ENCODE results near the gene ADAM23.

Gene ADAM23

GRCh38 chr2:206586609-206587008, 143.3 kb downstream of the ADAM23 start:
- H4K20me1 ChIP-seq (ENCODE audit: low read depth, low read length) = no peaks in the 10 kb centered on the region
- H3K27me3 ChIP-seq (ENCODE audit: low read length) = no peaks in the 10 kb centered on the region
- no peaks in the 10 kb centered on the region for H3K79me2 ChIP-seq (ENCODE audit: insufficient read depth, low read length)

GRCh38 chr2:206597717-206598218, 154.4 kb downstream of the ADAM23 start:
- Histone ChIP-seq H3K79me2 (ENCODE audit: insufficient read depth, low read length) (no peaks in the 10 kb centered on the region), H3K27ac (ENCODE audit: low read depth, low read length) (no peak overlapping the region), H3K9me2 (replicated peaks; ENCODE audit: insufficient read depth, low read length) (no peaks in the 10 kb centered on the region), H3K4me3 (ENCODE audit: insufficient read depth, low read length, poor library complexity, severe bottlenecking) (no peak overlapping the region), H3K9me3 (ENCODE audit: insufficient read depth, low read length) (no peaks in the 10 kb centered on the region), H3K27me3 (ENCODE audit: low read length) (no peaks in the 10 kb centered on the region), H3K4me2 (ENCODE audit: low read depth, low read length, poor library complexity, severe bottlenecking) (no peak overlapping the region), H4K20me1 (ENCODE audit: low read depth, low read length) (no peaks in the 10 kb centered on the region), H3F3A (ENCODE audit: insufficient read depth) (no peaks in the 10 kb centered on the region), H2AFZ (ENCODE audit: low read depth, low read length, severe bottlenecking) (no peak overlapping the region), H3K9ac (ENCODE audit: low read length) (no peak overlapping the region), H3K36me3 (ENCODE audit: low read length) (peaks cover under 1% of the 10 kb centered on the region; the same call in 1 of the 2 replicates)
- TF ChIP-seq, protein P1, sequence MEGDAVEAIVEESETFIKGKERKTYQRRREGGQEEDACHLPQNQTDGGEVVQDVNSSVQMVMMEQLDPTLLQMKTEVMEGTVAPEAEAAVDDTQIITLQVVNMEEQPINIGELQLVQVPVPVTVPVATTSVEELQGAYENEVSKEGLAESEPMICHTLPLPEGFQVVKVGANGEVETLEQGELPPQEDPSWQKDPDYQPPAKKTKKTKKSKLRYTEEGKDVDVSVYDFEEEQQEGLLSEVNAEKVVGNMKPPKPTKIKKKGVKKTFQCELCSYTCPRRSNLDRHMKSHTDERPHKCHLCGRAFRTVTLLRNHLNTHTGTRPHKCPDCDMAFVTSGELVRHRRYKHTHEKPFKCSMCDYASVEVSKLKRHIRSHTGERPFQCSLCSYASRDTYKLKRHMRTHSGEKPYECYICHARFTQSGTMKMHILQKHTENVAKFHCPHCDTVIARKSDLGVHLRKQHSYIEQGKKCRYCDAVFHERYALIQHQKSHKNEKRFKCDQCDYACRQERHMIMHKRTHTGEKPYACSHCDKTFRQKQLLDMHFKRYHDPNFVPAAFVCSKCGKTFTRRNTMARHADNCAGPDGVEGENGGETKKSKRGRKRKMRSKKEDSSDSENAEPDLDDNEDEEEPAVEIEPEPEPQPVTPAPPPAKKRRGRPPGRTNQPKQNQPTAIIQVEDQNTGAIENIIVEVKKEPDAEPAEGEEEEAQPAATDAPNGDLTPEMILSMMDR (IDR thresholded peaks at IDR 0.05; ENCODE audit: insufficient read depth, low read length, poor library complexity, severe bottlenecking) = no peak
- TF ChIP-seq EZH2phosphoT487 (conservative IDR thresholded peaks at IDR 0.05; ENCODE audit: low read length) = no peak

More at GRCh38 chr2:206586609-206587008, 143.3 kb downstream of the ADAM23 start:
- H3K9me2 ChIP-seq (replicated peaks; ENCODE audit: insufficient read depth, low read length) = no peaks in the 10 kb centered on the region
- H3F3A ChIP-seq (ENCODE audit: insufficient read depth) = no peaks in the 10 kb centered on the region
- H3K9ac ChIP-seq (ENCODE audit: low read length) = no peak overlapping the region
- H3K4me2 ChIP-seq (ENCODE audit: low read depth, low read length, poor library complexity, severe bottlenecking) = no peak overlapping the region
- H2AFZ ChIP-seq (ENCODE audit: low read depth, low read length, severe bottlenecking) = no peak overlapping the region
- H3K4me3 ChIP-seq (ENCODE audit: insufficient read depth, low read length, poor library complexity, severe bottlenecking) = no peak overlapping the region
- no peaks in the 10 kb centered on the region for H3K9me3 ChIP-seq (ENCODE audit: insufficient read depth, low read length)
- no peaks in the 10 kb centered on the region for H3K36me3 ChIP-seq (ENCODE audit: low read length)
- TF ChIP-seq, protein P1 (IDR thresholded peaks at IDR 0.05; ENCODE audit: insufficient read depth, low read length, poor library complexity, severe bottlenecking) = no peak
- no peak for TF ChIP-seq EZH2phosphoT487 (conservative IDR thresholded peaks at IDR 0.05; ENCODE audit: low read length)
- H3K27ac ChIP-seq (ENCODE audit: low read depth, low read length) = no peak overlapping the region

DNA sequence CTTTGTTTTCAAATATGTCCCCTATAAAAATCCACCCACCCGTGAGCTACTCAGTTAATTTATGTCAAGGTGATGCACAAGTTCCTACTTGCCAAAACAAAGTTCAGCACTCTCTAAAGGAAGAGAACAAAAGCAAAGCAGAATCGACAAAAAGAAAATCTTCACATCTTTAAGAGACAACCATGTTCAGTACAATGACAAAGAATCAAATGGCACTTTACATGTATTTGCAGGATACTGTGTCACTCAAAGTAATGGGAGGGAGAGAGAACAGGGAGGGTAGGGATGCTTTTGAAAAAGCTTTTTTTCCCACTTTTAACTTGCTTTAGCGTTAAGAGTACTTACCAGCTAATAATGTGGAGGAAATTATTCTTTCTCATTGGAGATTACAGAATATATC, 159.9 kb downstream of the ADAM23 start:
- H2AFZ ChIP-seq (ENCODE audit: low read depth, low read length, severe bottlenecking) = no peak overlapping the region
- H3K27me3 ChIP-seq (ENCODE audit: low read length) = no peaks in the 10 kb centered on the region
- no peaks in the 10 kb centered on the region for H4K20me1 ChIP-seq (ENCODE audit: low read depth, low read length)
- H3K4me3 ChIP-seq (ENCODE audit: insufficient read depth, low read length, poor library complexity, severe bottlenecking) = no peak overlapping the region
- H3K79me2 ChIP-seq (ENCODE audit: insufficient read depth, low read length) = no peaks in the 10 kb centered on the region
- H3K9me3 ChIP-seq (ENCODE audit: insufficient read depth, low read length) = no peaks in the 10 kb centered on the region
- no peak overlapping the region for H3K9ac ChIP-seq (ENCODE audit: low read length)
- H3K36me3 ChIP-seq (ENCODE audit: low read length) = no peaks in the 10 kb centered on the region
- TF ChIP-seq, protein P1 (IDR thresholded peaks at IDR 0.05; ENCODE audit: insufficient read depth, low read length, poor library complexity, severe bottlenecking) = no peak
- TF ChIP-seq EZH2phosphoT487 (conservative IDR thresholded peaks at IDR 0.05; ENCODE audit: low read length) = no peak
- H3K27ac ChIP-seq (ENCODE audit: low read depth, low read length) = no peak overlapping the region
- no peaks in the 10 kb centered on the region for H3K9me2 ChIP-seq (replicated peaks; ENCODE audit: insufficient read depth, low read length)
- no peaks in the 10 kb centered on the region for H3F3A ChIP-seq (ENCODE audit: insufficient read depth)
- no peak overlapping the region for H3K4me2 ChIP-seq (ENCODE audit: low read depth, low read length, poor library complexity, severe bottlenecking)
